Mononuclear cell (primary cell): ENCODE data around the gene CTSF. TPM values are rescaled to one million over a fixed set of nuclear protein-coding genes. Genes with fewer than 3 reads are reported as not detected.
"Not testable (repeated sequence)": the region's sequence is repeated elsewhere in the genome, so short reads cannot be mapped to it uniquely, and the experiment has no call there.

ENCODE experiments used
- H3K27me3 ChIP-seq: 2 replicates; pipeline ENCODE4 v1.6.0; 2011; ENCODE audit warnings: low read length, control low read depth; ENCODE audit not compliant: insufficient read depth
- H3K4me1 ChIP-seq: 2 replicates; pipeline ENCODE4 v1.5.1; 2011; ENCODE audit warnings: mild to moderate bottlenecking, low read length, control low read depth; ENCODE audit not compliant: insufficient read depth
- H3K4me3 ChIP-seq: 2 replicates; pipeline ENCODE4 v1.5.1; 2011; ENCODE audit warnings: mild to moderate bottlenecking, low read length, moderate library complexity
- H3K9me3 ChIP-seq: 2 replicates; pipeline ENCODE4 v1.5.1; 2011; ENCODE audit warnings: low read depth, mild to moderate bottlenecking, control low read depth, low read length
- total RNA-seq: library from RNA; depleted of rRNA; stranded (reverse); fragments of >200 nt; gene quantifications from one replicate; pipeline ENCODE4 v1.2.3, GENCODE V29; 2012

Gene CTSF
- total RNA-seq, 1 donor: 14.5 TPM

DNA sequence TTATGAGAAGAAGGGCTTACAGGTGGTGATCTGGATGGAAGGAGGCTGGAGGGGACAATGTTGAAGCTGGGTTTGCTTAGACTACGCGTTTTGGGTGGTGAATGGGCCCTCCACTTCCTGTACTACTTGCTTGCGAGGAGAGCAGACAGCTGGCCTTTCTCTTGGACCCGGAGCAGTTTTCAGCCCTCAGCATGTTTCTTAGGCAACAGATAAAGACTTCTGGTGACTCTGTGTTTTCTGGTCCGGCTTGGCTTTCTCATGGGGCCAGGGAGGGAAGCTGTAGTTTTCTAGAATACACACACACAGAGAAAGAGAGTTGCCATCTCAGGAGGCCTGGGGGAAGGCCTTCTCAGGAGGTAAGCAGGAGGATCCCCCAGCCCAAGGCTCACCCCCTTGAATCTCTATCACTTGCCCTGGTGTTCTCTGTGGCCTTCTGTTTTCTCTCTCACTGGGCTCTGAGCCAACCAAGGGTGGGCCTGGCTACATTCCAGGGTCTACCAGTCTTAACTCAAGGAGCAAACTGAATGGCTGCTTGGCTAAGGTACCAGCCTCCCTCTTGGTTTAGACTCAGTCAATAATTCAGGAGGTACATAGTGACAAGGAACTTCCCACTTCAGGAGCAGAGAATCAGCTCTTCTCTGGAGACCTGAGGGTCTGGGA, 27.0 kb upstream of the CTSF start:
- no peaks in the 10 kb centered on the region for H3K27me3 ChIP-seq
- peaks cover 27% of the 10 kb centered on the region for H3K4me1 ChIP-seq
- H3K9me3 ChIP-seq: no peaks in the 10 kb centered on the region
- H3K4me3 ChIP-seq: no peak overlapping the region

DNA sequence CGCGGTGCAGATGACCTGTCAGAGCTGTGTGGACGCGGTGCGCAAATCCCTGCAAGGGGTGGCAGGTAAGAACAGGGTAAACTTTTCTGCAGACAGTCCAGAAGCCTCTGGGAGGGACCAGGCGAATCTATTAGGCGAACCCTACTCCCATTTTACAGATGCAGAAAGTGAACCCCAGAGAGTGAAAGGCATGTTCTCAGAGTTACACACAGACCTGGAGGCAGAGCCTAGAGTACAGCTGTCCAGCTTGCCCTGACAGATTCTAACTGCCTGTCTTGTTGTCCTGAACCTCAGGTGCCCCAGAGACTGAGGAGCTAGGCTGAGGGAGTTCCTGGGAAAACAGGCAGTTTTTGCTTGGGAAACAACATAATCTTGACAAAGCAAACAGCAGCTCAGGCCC, 25.2 kb upstream of the CTSF start:
- Histone ChIP-seq H3K27me3 (no peaks in the 10 kb centered on the region), H3K9me3 (no peaks in the 10 kb centered on the region), H3K4me3 (peak overlapping the region; percentile 57), H3K4me1 (peaks cover 23% of the 10 kb centered on the region)

GRCh38 chr11:66593303-66593635, 24.9 kb upstream of the CTSF start:
- Histone ChIP-seq H3K27me3 (no peaks in the 10 kb centered on the region), H3K4me3 (peak overlapping the region; percentile 57), H3K9me3 (no peaks in the 10 kb centered on the region), H3K4me1 (peaks cover 23% of the 10 kb centered on the region)

DNA sequence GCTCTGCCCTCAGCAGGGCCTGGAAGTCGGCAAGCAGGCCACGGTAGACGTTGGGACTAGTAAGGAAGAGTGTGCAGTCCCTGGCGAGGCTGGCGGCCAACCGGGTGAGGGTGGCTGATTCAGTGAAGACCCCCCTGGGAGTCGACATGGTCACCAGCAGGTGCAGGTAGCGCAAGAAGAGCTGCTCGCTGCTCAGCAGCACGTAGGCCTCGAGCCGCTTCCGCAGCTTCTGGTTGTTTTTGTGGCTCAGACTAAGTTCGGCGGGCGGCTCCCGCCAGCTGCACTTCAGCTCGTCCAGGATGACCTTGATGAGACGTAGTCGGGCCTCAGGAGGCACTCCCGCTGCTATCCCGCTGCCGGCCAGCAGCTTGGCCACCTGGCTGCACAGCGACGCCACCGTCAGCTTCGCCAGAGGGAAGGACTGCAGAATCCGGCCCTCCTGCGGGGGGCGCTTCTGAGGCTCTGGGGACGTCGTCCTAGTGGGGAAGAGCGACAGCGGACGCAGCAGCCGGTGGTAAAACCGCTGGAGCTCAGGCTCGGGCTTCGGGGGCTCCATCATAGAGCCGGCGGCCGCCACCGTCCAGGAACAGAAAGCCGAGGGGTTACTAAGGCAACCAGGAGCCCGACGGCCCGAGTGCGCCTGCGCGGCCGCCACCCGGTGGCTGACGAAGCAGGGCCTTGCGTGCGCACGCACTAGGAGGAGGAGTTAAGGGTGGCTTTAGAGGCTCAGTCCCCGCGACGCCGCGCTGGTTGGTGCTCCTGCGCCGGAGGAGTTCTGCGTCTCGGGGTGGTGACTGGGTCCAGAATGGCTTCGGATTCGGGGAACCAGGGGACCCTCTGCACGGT, 24.3 kb upstream of the CTSF start, which contains the start of the genes CCDC87 and CCS:
TSS of gene CCDC87 (minus strand) at position 607 of the 846 bp plus-strand sequence. CDS start at position 559, 48 bp downstream.
TSS of gene CCS (plus strand) at position 729 of the 846 bp plus-strand sequence. CDS start at position 806, 77 bp downstream.
- peaks cover 23% of the 10 kb centered on the region for H3K4me1 ChIP-seq
- H3K27me3 ChIP-seq: no peaks in the 10 kb centered on the region
- no peaks in the 10 kb centered on the region for H3K9me3 ChIP-seq
- H3K4me3 ChIP-seq: peak within 1 kb of the TSS; percentile 57

GRCh38 chr11:66591175-66591574, 22.8 kb upstream of the CTSF start:
- Histone ChIP-seq H3K27me3 (no peaks in the 10 kb centered on the region), H3K4me1 (peaks cover 23% of the 10 kb centered on the region), H3K9me3 (no peaks in the 10 kb centered on the region), H3K4me3 (no peak overlapping the region)

- Histone ChIP-seq H3K27me3 (no peaks in the 10 kb centered on the region), H3K4me1 (peaks cover 23% of the 10 kb centered on the region), H3K4me3 (no peak overlapping the region), H3K9me3 (no peaks in the 10 kb centered on the region)
Measured at GRCh38 chr11:66589996-66590675, 21.7 kb upstream of the CTSF start.

DNA sequence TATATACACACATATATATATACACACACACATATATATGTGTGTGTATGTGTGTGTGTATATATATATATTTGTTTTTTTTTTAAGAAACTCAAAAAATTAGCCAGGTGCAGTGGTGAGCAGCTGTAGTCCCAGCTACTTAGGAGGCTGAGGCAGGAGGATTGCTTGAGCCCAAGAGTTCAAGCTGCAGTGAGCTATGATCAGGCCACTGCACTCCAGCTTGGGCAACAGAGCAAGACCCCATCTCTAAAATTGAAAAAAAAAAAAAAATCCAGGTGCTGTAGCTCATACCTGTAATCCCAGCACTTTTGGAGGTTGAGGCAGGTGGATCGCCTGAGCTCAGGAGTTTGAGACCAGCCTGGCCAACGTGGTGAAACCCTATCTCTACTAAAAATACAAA, 20.9 kb upstream of the CTSF start:
- peaks cover 18% of the 10 kb centered on the region for H3K4me1 ChIP-seq
- not testable (repeated sequence) for H3K4me3 ChIP-seq, H3K27me3 ChIP-seq, H3K9me3 ChIP-seq

DNA sequence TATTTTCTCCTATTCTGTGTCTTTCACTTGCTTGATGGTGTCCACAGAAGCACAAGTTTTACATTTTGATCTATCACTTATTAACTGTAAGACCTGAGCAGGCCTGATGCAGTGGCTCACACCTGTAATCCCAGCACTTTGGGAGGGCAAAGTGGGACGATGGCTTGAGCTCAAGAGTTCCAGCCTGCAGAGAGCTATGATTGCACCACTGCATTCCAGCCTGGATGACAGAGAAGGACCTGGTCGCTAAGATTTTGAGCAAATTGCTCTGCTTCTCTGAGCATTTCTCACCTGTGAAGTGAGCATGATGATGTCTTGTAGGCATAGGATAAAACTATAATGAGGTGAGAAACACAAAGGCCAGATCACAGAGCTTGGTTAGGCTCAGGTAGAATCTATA, 17.7 kb upstream of the CTSF start:
- Histone ChIP-seq H3K4me1 (no peaks in the 10 kb centered on the region), H3K9me3 (no peaks in the 10 kb centered on the region), H3K27me3 (no peaks in the 10 kb centered on the region), H3K4me3 (no peak overlapping the region)

- H3K9me3 ChIP-seq, H3K4me3 ChIP-seq, H3K4me1 ChIP-seq, H3K27me3 ChIP-seq: not testable (repeated sequence)
Measured at GRCh38 chr11:66585447-66585846, 17.0 kb upstream of the CTSF start.

GRCh38 chr11:66582565-66583147, 14.2 kb upstream of the CTSF start:
- not testable (repeated sequence) for H3K27me3 ChIP-seq, H3K4me3 ChIP-seq

GRCh38 chr11:66581261-66581660, 12.9 kb upstream of the CTSF start:
- H3K9me3 ChIP-seq: no peaks in the 10 kb centered on the region
- H3K27me3 ChIP-seq: no peaks in the 10 kb centered on the region
- no peak overlapping the region for H3K4me3 ChIP-seq
- H3K4me1 ChIP-seq: peaks cover 6% of the 10 kb centered on the region

More at GRCh38 chr11:66582565-66583147, 14.2 kb upstream of the CTSF start:
- H3K9me3 ChIP-seq, H3K4me1 ChIP-seq: not testable (repeated sequence)

DNA sequence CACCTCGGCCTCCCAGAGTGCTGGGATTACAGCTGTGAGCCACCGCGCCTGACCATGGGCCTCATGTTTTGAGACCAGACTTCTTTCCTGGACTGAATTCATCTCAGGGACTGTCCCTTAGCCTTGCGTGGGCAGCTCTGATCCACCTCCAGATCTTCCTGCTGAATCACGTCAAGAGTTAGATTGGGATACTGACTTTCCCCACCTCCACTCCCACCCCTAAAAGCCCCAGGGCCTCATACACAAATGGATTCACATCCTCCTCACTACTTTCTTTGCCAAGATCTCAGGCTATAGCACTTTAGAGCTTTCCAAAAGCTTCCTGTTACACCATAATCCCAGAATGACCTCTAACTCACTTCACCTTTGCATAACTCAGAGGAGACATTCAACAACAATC, 12.4 kb upstream of the CTSF start:
- Histone ChIP-seq H3K9me3 (no peaks in the 10 kb centered on the region), H3K4me3 (no peak overlapping the region), H3K4me1 (peaks cover 6% of the 10 kb centered on the region), H3K27me3 (no peaks in the 10 kb centered on the region)

- H3K4me3 ChIP-seq: no peak overlapping the region
- no peaks in the 10 kb centered on the region for H3K27me3 ChIP-seq
- no peaks in the 10 kb centered on the region for H3K9me3 ChIP-seq
- peaks cover 6% of the 10 kb centered on the region for H3K4me1 ChIP-seq
Measured at GRCh38 chr11:66579017-66579606, 10.7 kb upstream of the CTSF start.

- H3K27me3 ChIP-seq: peaks cover 9% of the 10 kb centered on the region
- no peak overlapping the region for H3K4me3 ChIP-seq
Measured at GRCh38 chr11:66570850-66571180, 2.4 kb upstream of the CTSF start.

More at GRCh38 chr11:66570850-66571180, 2.4 kb upstream of the CTSF start:
- Histone ChIP-seq H3K4me1 (peaks cover 14% of the 10 kb centered on the region), H3K9me3 (no peaks in the 10 kb centered on the region)
